Coronary artery (tissue), 2 donors: Measurements from ENCODE around the gene EIF2B2.

Experiments used
- DNase-seq: peaks from one replicate; pipeline ENCODE4 v3.0.0-alpha.2; 2017; ENCODE audit warnings: low spot score
- H3K27ac ChIP-seq, 2 donors: fragments of 200-600 bp; sonication (generic); one replicate each; pipeline ENCODE4 v1.5.1; 2016 to 2019
- H3K4me3 ChIP-seq: fragments of 200-600 bp; sonication (generic); 2 replicates; pipeline ENCODE4 v1.5.1; 2016; ENCODE audit warnings: mild to moderate bottlenecking, moderate library complexity
- CTCF ChIP-seq: fragments of 200-600 bp; sonication (generic); IDR thresholded peaks from one replicate; pipeline ENCODE4 v1.5.1; 2019; ENCODE audit warnings: antibody characterized with exemption

EIF2B2 gene

GRCh38 chr14:75054421-75054820 lies 51.7 kb downstream of the EIF2B2 start:
- no peak for TF ChIP-seq CTCF
- DNase-seq = no peak
- Histone ChIP-seq H3K27ac (no peak overlapping the region), H3K4me3 (no peak overlapping the region)

- H3K4me3 ChIP-seq = no peak overlapping the region
- TF ChIP-seq CTCF = no peak
- no peak overlapping the region for H3K27ac ChIP-seq
- DNase-seq = no peak
Observed at GRCh38 chr14:75059642-75060041, 56.9 kb downstream of the EIF2B2 start.

- Histone ChIP-seq H3K4me3 (no peak overlapping the region), H3K27ac (no peak overlapping the region)
- DNase-seq = no peak
- no peak for TF ChIP-seq CTCF
Observed at GRCh38 chr14:75060420-75060819, 57.7 kb downstream of the EIF2B2 start.
